HEK293 (cell line): Measurements from ENCODE around the gene ALG5.

Experiments
- BCL11B ChIP-seq: fragments of 450-650 bp; formaldehyde crosslinking; IDR thresholded peaks from 2 replicates; pipeline ENCODE4 v1.5.1; 2016; ENCODE audit warnings: low read depth, missing biosample characterization, missing genetic modification characterization
- FEZF1 ChIP-seq: fragments of 450-650 bp; formaldehyde crosslinking; IDR thresholded peaks from 2 replicates; pipeline ENCODE4 v1.5.1; 2016; ENCODE audit warnings: missing biosample characterization, missing genetic modification characterization
- GLIS1 ChIP-seq: fragments of 450-650 bp; formaldehyde crosslinking; IDR thresholded peaks from 2 replicates; pipeline ENCODE4 v1.5.1; 2016; ENCODE audit warnings: missing biosample characterization, missing genetic modification characterization
- HOXC10 ChIP-seq: sonication (generic); formaldehyde crosslinking; IDR thresholded peaks from 2 replicates; pipeline ENCODE4 v1.8.1; 2023; ENCODE audit warnings: mild to moderate bottlenecking, missing genetic modification reagents
- KLF9 ChIP-seq: fragments of 450-650 bp; formaldehyde crosslinking; IDR thresholded peaks from 2 replicates; pipeline ENCODE4 v1.5.1; 2016; ENCODE audit warnings: missing biosample characterization, missing genetic modification characterization, low read depth
- OSR2 ChIP-seq: fragments of 450-650 bp; formaldehyde crosslinking; IDR thresholded peaks from 2 replicates; pipeline ENCODE4 v1.5.1; 2016; ENCODE audit warnings: missing biosample characterization, missing genetic modification characterization
- RBAK ChIP-seq: fragments of 450-650 bp; formaldehyde crosslinking; IDR thresholded peaks from 2 replicates; pipeline ENCODE4 v1.5.1; 2016; ENCODE audit warnings: missing biosample characterization, missing genetic modification characterization
- SP2 ChIP-seq: fragments of 450-650 bp; formaldehyde crosslinking; IDR thresholded peaks from 2 replicates; pipeline ENCODE4 v1.5.1; 2016; ENCODE audit warnings: missing biosample characterization, missing genetic modification characterization
- SP7 ChIP-seq: fragments of 450-650 bp; formaldehyde crosslinking; IDR thresholded peaks from 2 replicates; pipeline ENCODE4 v1.5.1; 2016; ENCODE audit warnings: missing biosample characterization, missing genetic modification characterization
- TCF7L2 ChIP-seq: IDR thresholded peaks from 2 replicates; pipeline ENCODE4 v1.6.1; 2011; ENCODE audit warnings: low read depth, mild to moderate bottlenecking, inconsistent platforms, low read length, moderate library complexity, borderline replicate concordance
- ZBTB20 ChIP-seq: fragments of 450-650 bp; formaldehyde crosslinking; IDR thresholded peaks from 2 replicates; pipeline ENCODE4 v1.5.1; 2016; ENCODE audit warnings: missing biosample characterization, missing genetic modification characterization
- ZNF169 ChIP-seq: fragments of 450-650 bp; formaldehyde crosslinking; IDR thresholded peaks from 2 replicates; pipeline ENCODE4 v1.5.1; 2016; ENCODE audit warnings: missing biosample characterization, missing genetic modification characterization
- ZNF248 ChIP-seq: fragments of 450-650 bp; formaldehyde crosslinking; IDR thresholded peaks from 2 replicates; pipeline ENCODE4 v1.5.1; 2017; ENCODE audit warnings: missing biosample characterization, missing genetic modification characterization
- ZNF335 ChIP-seq: fragments of 450-650 bp; formaldehyde crosslinking; conservative IDR thresholded peaks from 2 replicates; pipeline ENCODE4 v1.5.1; 2016; ENCODE audit warnings: missing biosample characterization, missing genetic modification characterization
- ZNF423 ChIP-seq: fragments of 450-650 bp; formaldehyde crosslinking; IDR thresholded peaks from 2 replicates; pipeline ENCODE4 v1.5.1; 2016; ENCODE audit warnings: missing biosample characterization, missing genetic modification characterization
- ZNF561 ChIP-seq: fragments of 450-650 bp; IDR thresholded peaks from 2 replicates; pipeline ENCODE4 v1.5.1; 2018; ENCODE audit warnings: missing biosample characterization, missing genetic modification characterization, borderline replicate concordance
- ZNF596 ChIP-seq: fragments of 450-650 bp; IDR thresholded peaks from 2 replicates; pipeline ENCODE4 v1.5.0; 2018; ENCODE audit warnings: missing biosample characterization, mild to moderate bottlenecking, missing genetic modification characterization, moderate library complexity
- ZNF664 ChIP-seq: fragments of 450-650 bp; formaldehyde crosslinking; IDR thresholded peaks from 2 replicates; pipeline ENCODE4 v1.5.1; 2016; ENCODE audit warnings: missing biosample characterization, missing genetic modification characterization
- ZNF670 ChIP-seq: fragments of 450-650 bp; formaldehyde crosslinking; IDR thresholded peaks from 2 replicates; pipeline ENCODE4 v1.5.1; 2016; ENCODE audit warnings: missing biosample characterization, missing genetic modification characterization, low read depth
- ZNF677 ChIP-seq: fragments of 450-650 bp; IDR thresholded peaks from 2 replicates; pipeline ENCODE4 v1.5.0; 2018; ENCODE audit warnings: missing biosample characterization, mild to moderate bottlenecking, missing genetic modification characterization, moderate library complexity
- ZSCAN23 ChIP-seq: fragments of 450-650 bp; formaldehyde crosslinking; IDR thresholded peaks from 2 replicates; pipeline ENCODE4 v1.5.1; 2016; ENCODE audit warnings: missing biosample characterization, missing genetic modification characterization
- TF ChIP-seq, protein P1 (sequence below): fragments of 450-650 bp; formaldehyde crosslinking; IDR thresholded peaks from 2 replicates; pipeline ENCODE4 v1.5.1; 2017; ENCODE audit warnings: missing biosample characterization, missing genetic modification characterization
- TF ChIP-seq, protein P2 (sequence below): IDR thresholded peaks from 2 replicates; pipeline ENCODE4 v1.6.1; 2011; ENCODE audit warnings: mild to moderate bottlenecking, low read depth, low read length, borderline replicate concordance
- TF ChIP-seq, protein P3 (sequence below): fragments of 450-650 bp; formaldehyde crosslinking; IDR thresholded peaks from 2 replicates; pipeline ENCODE4 v1.5.1; 2016; ENCODE audit warnings: missing biosample characterization, missing genetic modification characterization

The ALG5 gene

DNA sequence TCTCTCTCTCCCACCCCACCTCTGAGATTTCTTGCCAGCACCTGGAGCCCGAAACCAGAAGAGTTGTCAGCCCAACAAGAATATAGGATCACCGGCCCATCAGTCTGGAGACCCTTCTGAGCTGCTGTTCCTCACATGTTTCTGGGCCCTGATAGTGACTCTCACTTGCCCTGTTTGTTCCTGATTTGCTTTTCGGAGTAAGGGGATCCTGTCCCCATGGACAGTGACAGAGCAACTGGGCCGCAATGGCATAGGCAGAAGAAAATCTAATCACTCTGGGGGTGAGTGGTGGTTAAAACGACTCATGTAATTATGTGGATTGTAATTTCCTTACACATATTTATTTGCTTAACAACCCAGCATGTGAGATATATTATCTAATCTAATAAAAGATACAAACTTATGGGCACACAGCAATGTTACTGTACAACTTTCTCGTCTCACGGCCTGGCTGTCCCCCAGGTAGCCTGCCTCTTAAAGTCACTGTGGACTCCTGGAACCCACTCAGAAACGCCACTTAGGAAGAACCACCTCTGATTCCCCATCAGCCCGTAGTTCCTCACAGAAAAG is 78.4 kb downstream of the ALG5 start (continued):
- TF ChIP-seq ZSCAN23 (tag by site-specific recombination) (no peak), HOXC10 (no peak), SP2 (no peak), FEZF1 (tag by site-specific recombination) (0 out of 2 replicates have a peak, but pooled peaks have one; percentile 7), ZNF596 (tag by site-specific recombination) (no peak), ZNF677 (tag by site-specific recombination) (no peak), SP7 (tag by site-specific recombination) (no peak; the same call in 1 of the 2 replicates), ZNF670 (no peak), ZNF664 (tag by site-specific recombination) (peak; percentile 88), KLF9 (tag by site-specific recombination) (no peak), BCL11B (tag by site-specific recombination) (no peak), ZNF169 (tag by site-specific recombination) (no peak), OSR2 (tag by site-specific recombination) (no peak), ZNF423 (tag by site-specific recombination) (no peak), GLIS1 (tag by site-specific recombination) (peak; percentile 18), ZBTB20 (peak; percentile 60; the same call in 1 of the 2 replicates), ZNF248 (tag by site-specific recombination) (no peak), ZNF561 (no peak), TCF7L2 (no peak), ZNF335 (tag by site-specific recombination) (peak; percentile 51), RBAK (no peak)
- TF ChIP-seq, protein P1, sequence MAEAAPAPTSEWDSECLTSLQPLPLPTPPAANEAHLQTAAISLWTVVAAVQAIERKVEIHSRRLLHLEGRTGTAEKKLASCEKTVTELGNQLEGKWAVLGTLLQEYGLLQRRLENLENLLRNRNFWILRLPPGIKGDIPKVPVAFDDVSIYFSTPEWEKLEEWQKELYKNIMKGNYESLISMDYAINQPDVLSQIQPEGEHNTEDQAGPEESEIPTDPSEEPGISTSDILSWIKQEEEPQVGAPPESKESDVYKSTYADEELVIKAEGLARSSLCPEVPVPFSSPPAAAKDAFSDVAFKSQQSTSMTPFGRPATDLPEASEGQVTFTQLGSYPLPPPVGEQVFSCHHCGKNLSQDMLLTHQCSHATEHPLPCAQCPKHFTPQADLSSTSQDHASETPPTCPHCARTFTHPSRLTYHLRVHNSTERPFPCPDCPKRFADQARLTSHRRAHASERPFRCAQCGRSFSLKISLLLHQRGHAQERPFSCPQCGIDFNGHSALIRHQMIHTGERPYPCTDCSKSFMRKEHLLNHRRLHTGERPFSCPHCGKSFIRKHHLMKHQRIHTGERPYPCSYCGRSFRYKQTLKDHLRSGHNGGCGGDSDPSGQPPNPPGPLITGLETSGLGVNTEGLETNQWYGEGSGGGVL = no peak
- TF ChIP-seq, protein P2, sequence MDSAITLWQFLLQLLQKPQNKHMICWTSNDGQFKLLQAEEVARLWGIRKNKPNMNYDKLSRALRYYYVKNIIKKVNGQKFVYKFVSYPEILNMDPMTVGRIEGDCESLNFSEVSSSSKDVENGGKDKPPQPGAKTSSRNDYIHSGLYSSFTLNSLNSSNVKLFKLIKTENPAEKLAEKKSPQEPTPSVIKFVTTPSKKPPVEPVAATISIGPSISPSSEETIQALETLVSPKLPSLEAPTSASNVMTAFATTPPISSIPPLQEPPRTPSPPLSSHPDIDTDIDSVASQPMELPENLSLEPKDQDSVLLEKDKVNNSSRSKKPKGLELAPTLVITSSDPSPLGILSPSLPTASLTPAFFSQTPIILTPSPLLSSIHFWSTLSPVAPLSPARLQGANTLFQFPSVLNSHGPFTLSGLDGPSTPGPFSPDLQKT = no peak
- TF ChIP-seq, protein P3, sequence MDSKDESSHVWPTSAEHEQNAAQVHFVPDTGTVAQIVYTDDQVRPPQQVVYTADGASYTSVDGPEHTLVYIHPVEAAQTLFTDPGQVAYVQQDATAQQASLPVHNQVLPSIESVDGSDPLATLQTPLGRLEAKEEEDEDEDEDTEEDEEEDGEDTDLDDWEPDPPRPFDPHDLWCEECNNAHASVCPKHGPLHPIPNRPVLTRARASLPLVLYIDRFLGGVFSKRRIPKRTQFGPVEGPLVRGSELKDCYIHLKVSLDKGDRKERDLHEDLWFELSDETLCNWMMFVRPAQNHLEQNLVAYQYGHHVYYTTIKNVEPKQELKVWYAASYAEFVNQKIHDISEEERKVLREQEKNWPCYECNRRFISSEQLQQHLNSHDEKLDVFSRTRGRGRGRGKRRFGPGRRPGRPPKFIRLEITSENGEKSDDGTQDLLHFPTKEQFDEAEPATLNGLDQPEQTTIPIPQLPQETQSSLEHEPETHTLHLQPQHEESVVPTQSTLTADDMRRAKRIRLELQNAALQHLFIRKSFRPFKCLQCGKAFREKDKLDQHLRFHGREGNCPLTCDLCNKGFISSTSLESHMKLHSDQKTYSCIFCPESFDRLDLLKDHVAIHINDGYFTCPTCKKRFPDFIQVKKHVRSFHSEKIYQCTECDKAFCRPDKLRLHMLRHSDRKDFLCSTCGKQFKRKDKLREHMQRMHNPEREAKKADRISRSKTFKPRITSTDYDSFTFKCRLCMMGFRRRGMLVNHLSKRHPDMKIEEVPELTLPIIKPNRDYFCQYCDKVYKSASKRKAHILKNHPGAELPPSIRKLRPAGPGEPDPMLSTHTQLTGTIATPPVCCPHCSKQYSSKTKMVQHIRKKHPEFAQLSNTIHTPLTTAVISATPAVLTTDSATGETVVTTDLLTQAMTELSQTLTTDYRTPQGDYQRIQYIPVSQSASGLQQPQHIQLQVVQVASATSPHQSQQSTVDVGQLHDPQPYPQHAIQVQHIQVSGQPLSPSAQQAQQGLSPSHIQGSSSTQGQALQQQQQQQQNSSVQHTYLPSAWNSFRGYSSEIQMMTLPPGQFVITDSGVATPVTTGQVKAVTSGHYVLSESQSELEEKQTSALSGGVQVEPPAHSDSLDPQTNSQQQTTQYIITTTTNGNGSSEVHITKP (tag by site-specific recombination) = peak; percentile 95
